Astrocyte of the spinal cord (primary cell): ENCODE results near the gene GDPD5.

ENCODE experiments used
- DNase-seq: peaks from one replicate; pipeline ENCODE4 v3.0.0; 2011; ENCODE audit warnings: low read depth, low spot score
- H3K4me3 ChIP-seq: 2 replicates; pipeline ENCODE4 v1.5.1; 2011; ENCODE audit warnings: low read depth, mild to moderate bottlenecking, low read length, moderate library complexity
- CTCF ChIP-seq: IDR thresholded peaks from 2 replicates; pipeline ENCODE4 v1.5.1; 2012; ENCODE audit warnings: low read depth, mild to moderate bottlenecking, low read length, inconsistent platforms
- in situ Hi-C: cut with HindIII; loops from 2 replicates; pipeline ENCODE4 v1.10.0; 2017; ENCODE audit warnings: low sequenced_read_pairs

Gene GDPD5

GRCh38 chr11:75527938-75528735 is 2.4 kb upstream of the GDPD5 start:
- TF ChIP-seq CTCF = no peak
- no peak for DNase-seq
- no peak overlapping the region for H3K4me3 ChIP-seq
- in situ Hi-C loops = no loop called here

- no peak for TF ChIP-seq CTCF
- H3K4me3 ChIP-seq = no peak overlapping the region
- no peak for DNase-seq
- in situ Hi-C loops = no loop called here
Observed at GRCh38 chr11:75527130-75527529, 1.4 kb upstream of the GDPD5 start.

- H3K4me3 ChIP-seq = peak overlapping the region; percentile 65
- in situ Hi-C loops = no loop called here
- TF ChIP-seq CTCF = no peak
- DNase-seq = no peak
Observed at GRCh38 chr11:75526192-75526541, 426 bp upstream of the GDPD5 start.

GRCh38 chr11:75524665-75525432 is 892 bp downstream of the GDPD5 start:
- peak overlapping the region; percentile 65 for H3K4me3 ChIP-seq
- in situ Hi-C loops = no loop called here
- DNase-seq = no peak
- no peak for TF ChIP-seq CTCF

- in situ Hi-C loops = no loop called here
- no peak for TF ChIP-seq CTCF
- DNase-seq = no peak
- no peak overlapping the region for H3K4me3 ChIP-seq
Observed at GRCh38 chr11:75523811-75524664, 1.7 kb downstream of the GDPD5 start.

GRCh38 chr11:75523189-75523588 is 2.6 kb downstream of the GDPD5 start:
- TF ChIP-seq CTCF = no peak
- DNase-seq = no peak
- no peak overlapping the region for H3K4me3 ChIP-seq
- in situ Hi-C loops = no loop called here
